MG63 (cell line): ENCODE measurements around the gene TMEM259. TPM values are rescaled to one million over a fixed set of nuclear protein-coding genes. Genes with fewer than 3 reads are reported as not detected.
A peak's percentile ranks its signal among the peaks of the same experiment; 100 is the strongest.

Experiments
- DNase-seq: peaks from one replicate; pipeline ENCODE4 v3.0.0-alpha.2; 2020
- H3K27me3 ChIP-seq: fragments of 250-450 bp; sonication (Bioruptor Pico); 2 replicates; pipeline ENCODE4 v1.5.1; 2020; ENCODE audit warnings: mild to moderate bottlenecking, moderate library complexity
- H3K36me3 ChIP-seq: fragments of 250-450 bp; sonication (Bioruptor Pico); 2 replicates; pipeline ENCODE4 v1.5.1; 2020; ENCODE audit warnings: mild to moderate bottlenecking, moderate library complexity
- H3K4me3 ChIP-seq: fragments of 250-450 bp; sonication (Bioruptor Pico); 2 replicates; pipeline ENCODE4 v1.5.1; 2020; ENCODE audit warnings: mild to moderate bottlenecking, moderate library complexity
- H3K9me3 ChIP-seq: fragments of 250-450 bp; sonication (Bioruptor Pico); 2 replicates; pipeline ENCODE4 v1.5.1; 2020; ENCODE audit warnings: mild to moderate bottlenecking, moderate library complexity
- total RNA-seq: library from RNA; depleted of rRNA; stranded (reverse); fragments of >200 nt; shearing (Covaris generic); gene quantifications from 2 replicates; pipeline ENCODE4 v1.2.3, GENCODE V29; 2014; ENCODE audit warnings: low replicate concordance; rRNA removed

Gene TMEM259
- total RNA-seq, 1 experiment from 2014 or later, result 75.8 TPM

GRCh38 chr19:970695-971094, 50.2 kb downstream of the TMEM259 start:
- peaks cover 5% of the 10 kb centered on the region for H3K9me3 ChIP-seq
- H3K27me3 ChIP-seq, result no peaks in the 10 kb centered on the region
- H3K36me3 ChIP-seq, result peaks cover 9% of the 10 kb centered on the region
- DNase-seq, result no peak
- H3K4me3 ChIP-seq, result no peak overlapping the region

DNA sequence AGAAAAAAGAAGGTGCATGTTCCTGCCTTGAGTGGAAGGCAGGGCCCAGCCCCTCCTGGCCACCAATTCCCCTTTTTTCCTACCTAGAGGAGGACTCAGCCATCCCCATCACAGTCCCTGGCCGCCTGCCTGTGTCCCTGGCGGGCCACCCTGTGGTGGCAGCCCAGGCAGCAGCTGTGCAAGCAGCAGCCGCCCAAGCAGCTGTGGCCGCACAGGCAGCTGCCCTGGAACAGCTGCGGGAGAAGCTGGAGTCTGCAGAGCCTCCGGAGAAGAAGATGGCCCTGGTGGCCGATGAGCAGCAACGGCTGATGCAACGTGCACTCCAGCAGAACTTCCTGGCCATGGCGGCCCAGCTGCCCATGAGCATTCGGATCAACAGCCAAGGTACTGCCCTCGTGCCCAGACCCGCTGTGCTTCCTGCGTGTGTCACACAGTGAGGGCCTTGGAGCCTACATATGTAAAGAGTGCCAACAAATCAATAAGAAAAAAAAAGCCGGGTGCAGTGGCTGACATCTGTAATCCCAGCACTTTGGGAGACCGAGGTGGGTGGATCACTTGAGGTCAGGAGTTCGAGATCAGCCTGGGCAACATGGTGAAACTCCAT, 54.3 kb downstream of the TMEM259 start:
- Histone ChIP-seq H3K9me3 (peaks cover 5% of the 10 kb centered on the region), H3K27me3 (no peaks in the 10 kb centered on the region), H3K36me3 (peaks cover 9% of the 10 kb centered on the region), H3K4me3 (no peak overlapping the region)
- DNase-seq, result no peak

DNA sequence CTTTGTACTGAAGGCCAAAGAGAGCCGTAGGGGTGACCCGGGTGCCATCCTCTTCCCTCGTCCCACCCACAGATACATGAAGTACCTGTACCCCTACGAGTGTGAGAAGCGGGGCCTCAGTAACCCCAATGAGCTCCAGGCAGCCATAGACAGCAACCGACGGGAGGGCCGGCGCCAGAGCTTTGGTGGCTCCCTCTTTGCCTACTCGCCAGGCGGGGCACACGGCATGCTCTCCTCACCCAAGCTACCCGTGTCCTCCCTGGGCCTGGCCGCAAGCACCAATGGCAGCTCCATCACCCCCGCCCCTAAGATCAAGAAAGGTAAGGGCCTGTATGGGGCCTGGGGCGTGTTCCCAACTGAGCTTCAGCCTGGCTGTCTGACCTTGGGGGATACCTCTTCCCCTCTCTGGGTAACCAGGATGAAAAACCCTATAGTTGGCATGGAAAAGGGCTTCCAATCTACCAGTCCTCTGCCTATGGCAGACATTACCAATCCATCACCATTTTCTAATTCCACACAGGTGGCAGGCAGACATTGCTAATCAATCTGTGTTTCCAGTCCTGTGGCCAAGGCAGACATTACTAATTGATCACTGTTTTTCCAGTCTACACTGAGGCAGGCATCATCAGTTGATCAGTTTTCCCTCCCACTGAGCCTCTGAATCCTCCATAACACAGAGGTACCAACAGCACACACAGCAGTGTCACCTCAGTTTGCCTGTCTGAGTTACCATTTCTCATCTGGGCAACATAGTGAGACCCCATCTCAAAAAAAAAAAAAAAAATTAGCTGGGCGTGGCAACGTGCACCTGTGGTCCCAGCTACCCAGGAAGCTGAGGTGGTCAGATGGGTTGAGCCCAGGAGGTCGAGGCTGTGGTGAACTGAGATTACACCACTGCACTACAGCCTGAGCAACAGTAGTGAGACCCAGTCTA, 55.9 kb downstream of the TMEM259 start:
- H3K36me3 ChIP-seq, result peaks cover 3% of the 10 kb centered on the region; the same call in 1 of the 2 replicates
- no peak for DNase-seq
- H3K4me3 ChIP-seq, result no peak overlapping the region
- no peaks in the 10 kb centered on the region for H3K9me3 ChIP-seq
- no peaks in the 10 kb centered on the region for H3K27me3 ChIP-seq

GRCh38 chr19:964116-964520, 56.8 kb downstream of the TMEM259 start:
- H3K9me3 ChIP-seq, result no peaks in the 10 kb centered on the region
- H3K36me3 ChIP-seq, result peaks cover 2% of the 10 kb centered on the region; the same call in 1 of the 2 replicates
- no peak for DNase-seq
- no peak overlapping the region for H3K4me3 ChIP-seq
- no peaks in the 10 kb centered on the region for H3K27me3 ChIP-seq

DNA sequence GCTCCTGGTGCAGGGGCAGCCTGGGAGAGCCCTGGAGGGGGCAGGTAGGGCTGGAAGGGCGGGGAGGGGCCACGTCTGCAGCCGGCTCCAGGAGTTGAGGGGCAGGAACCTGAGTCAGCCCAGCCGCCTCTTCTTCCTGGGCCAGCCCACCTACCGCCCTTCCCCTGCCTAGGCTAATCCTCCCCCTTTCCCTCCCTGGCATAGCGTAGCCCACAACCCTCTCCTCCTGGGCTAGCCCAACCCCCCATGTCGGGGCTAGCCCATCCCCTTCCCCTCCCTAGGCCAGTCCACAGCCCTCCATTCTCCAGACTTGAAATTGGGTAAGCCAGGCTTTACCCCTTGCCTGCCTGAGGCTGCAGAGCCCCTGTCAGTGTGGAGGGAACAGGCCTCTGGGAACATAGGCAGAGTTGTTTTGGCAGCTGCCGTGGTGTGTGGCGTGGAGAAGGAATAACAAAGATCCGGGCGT, 57.4 kb downstream of the TMEM259 start:
- no peak for DNase-seq
- H3K36me3 ChIP-seq, result no peaks in the 10 kb centered on the region
- no peaks in the 10 kb centered on the region for H3K9me3 ChIP-seq
- H3K4me3 ChIP-seq, result no peak overlapping the region
- no peaks in the 10 kb centered on the region for H3K27me3 ChIP-seq

- Histone ChIP-seq H3K27me3 (no peaks in the 10 kb centered on the region), H3K4me3 (no peak overlapping the region), H3K36me3 (no peaks in the 10 kb centered on the region), H3K9me3 (no peaks in the 10 kb centered on the region)
- no peak for DNase-seq
Measured at GRCh38 chr19:962683-963400, 58.1 kb downstream of the TMEM259 start.

DNA sequence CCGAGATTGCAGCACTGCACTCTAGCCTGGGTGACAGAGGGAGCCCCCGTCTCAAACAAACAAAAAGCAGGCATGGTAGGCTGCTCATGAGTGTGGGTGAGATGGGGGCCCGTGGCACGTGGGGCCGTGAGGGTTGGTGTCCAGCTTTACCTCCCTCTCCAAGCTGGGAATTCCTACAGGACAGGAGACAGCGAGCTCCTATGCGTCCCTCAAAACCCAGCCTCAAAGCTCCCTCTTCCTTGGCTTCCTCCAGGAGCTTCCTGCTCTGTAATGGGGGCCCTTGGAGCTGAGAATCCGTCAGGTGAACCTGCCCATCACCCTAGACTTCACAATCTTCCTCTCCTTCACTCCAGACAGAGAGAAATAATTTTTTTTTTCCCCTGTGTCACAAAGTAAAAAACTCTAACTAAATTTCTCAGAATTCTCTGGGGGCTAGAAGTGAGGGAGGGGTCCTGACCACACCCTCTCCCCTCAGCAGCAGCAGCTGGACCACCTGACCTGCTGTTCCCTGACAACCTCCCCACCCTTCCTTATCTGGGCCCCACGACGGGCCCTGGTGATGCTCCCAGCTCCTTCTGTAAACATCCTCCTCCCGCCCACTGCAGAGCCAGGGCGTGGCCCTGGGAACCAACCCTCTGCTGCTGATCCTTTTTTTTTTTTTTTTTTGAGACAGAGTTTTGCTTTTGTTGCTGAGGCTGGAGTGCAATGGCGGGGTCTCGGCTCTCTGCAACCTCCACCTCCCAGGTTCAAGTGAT, 58.9 kb downstream of the TMEM259 start:
- peak; percentile 51 for DNase-seq

GRCh38 chr19:960601-960938, 60.4 kb downstream of the TMEM259 start:
- H3K9me3 ChIP-seq, result no peaks in the 10 kb centered on the region
- H3K27me3 ChIP-seq, result no peaks in the 10 kb centered on the region
- DNase-seq, result no peak
- no peak overlapping the region for H3K4me3 ChIP-seq
- no peaks in the 10 kb centered on the region for H3K36me3 ChIP-seq

More for the DNA sequence above, 58.9 kb downstream of the TMEM259 start:
- no peaks in the 10 kb centered on the region for H3K27me3 ChIP-seq
- no peaks in the 10 kb centered on the region for H3K9me3 ChIP-seq
- H3K4me3 ChIP-seq, result no peak overlapping the region
- H3K36me3 ChIP-seq, result no peaks in the 10 kb centered on the region

DNA sequence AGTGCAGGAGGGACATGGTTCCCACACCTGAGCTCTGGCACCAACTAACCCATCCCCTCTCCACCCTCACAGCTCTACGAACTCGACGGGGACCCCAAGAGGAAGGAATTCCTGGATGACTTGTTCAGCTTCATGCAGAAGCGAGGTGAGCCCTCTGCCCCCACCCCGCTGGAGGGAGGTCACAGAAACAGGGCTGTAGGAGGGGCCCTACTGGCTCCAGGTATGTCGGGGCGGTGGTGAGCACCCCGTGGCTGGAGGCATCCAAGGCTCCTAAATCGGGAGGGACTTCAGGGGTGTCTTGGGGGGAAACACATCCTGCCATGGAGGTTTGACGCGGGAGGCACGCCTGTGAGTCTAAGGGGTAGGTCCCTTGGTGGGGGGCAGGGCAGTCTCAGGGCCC, 60.9 kb downstream of the TMEM259 start:
- H3K4me3 ChIP-seq, result no peak overlapping the region
- H3K36me3 ChIP-seq, result no peaks in the 10 kb centered on the region
- DNase-seq, result no peak
- no peaks in the 10 kb centered on the region for H3K9me3 ChIP-seq
- H3K27me3 ChIP-seq, result no peaks in the 10 kb centered on the region

Other genes starting within 250 kb of the TMEM259 start
- 197 and 260 TPM in 2 replicates for gene PTBP1, start 223.7 kb downstream of the TMEM259 start, total RNA-seq
- not detected in 2 replicates for gene PLPPR3, start 199.2 kb downstream of the TMEM259 start, total RNA-seq
- gene AZU1, start 193.3 kb downstream of the TMEM259 start, total RNA-seq, result not detected in 2 replicates
- gene PRTN3, start 180.1 kb downstream of the TMEM259 start, total RNA-seq, result not detected in 2 replicates
- gene ELANE, start 168.8 kb downstream of the TMEM259 start, total RNA-seq, result not detected in 2 replicates
- 2.8 TPM in 1 of 2 replicates, not detected in the other for gene CFD, start 161.5 kb downstream of the TMEM259 start, total RNA-seq
- 18.1 and 20.4 TPM in 2 replicates for gene MED16, start 127.9 kb downstream of the TMEM259 start, total RNA-seq
- gene RNU6-9, start 127.6 kb downstream of the TMEM259 start, total RNA-seq, result not detected in 2 replicates
- 6.4 and 9.5 TPM in 2 replicates for gene R3HDM4, start 107.9 kb downstream of the TMEM259 start, total RNA-seq
- not detected in 2 replicates for gene KISS1R, start 103.8 kb downstream of the TMEM259 start, total RNA-seq
- gene ARID3A, start 95.1 kb downstream of the TMEM259 start, total RNA-seq, result 1.0 and 6.6 TPM in 2 replicates
- gene WDR18, start 36.8 kb downstream of the TMEM259 start, total RNA-seq, result 37.8 and 61.8 TPM in 2 replicates
- gene GRIN3B, start 20.7 kb downstream of the TMEM259 start, total RNA-seq, result not detected in 2 replicates
- gene RNU6-2, start 399 bp upstream of the TMEM259 start, total RNA-seq, result not detected in 2 replicates
- gene CNN2, start 5.5 kb upstream of the TMEM259 start, total RNA-seq, result 52.7 and 84.9 TPM in 2 replicates
- 0.26 and 4.3 TPM in 2 replicates for gene ABCA7, start 19.0 kb upstream of the TMEM259 start, total RNA-seq
- gene ARHGAP45, start 46.0 kb upstream of the TMEM259 start, total RNA-seq, result not detected in 2 replicates
- 128 and 157 TPM in 2 replicates for gene POLR2E, start 74.3 kb upstream of the TMEM259 start, total RNA-seq
- gene GPX4, start 82.9 kb upstream of the TMEM259 start, total RNA-seq, result 293 and 320 TPM in 2 replicates
- 15.6 and 22.7 TPM in 2 replicates for gene SBNO2, start 153.1 kb upstream of the TMEM259 start, total RNA-seq
- 43.2 and 51.5 TPM in 2 replicates for gene STK11, start 184.7 kb upstream of the TMEM259 start, total RNA-seq
- 0.30 and 0.35 TPM in 2 replicates for gene CBARP, start 216.9 kb upstream of the TMEM259 start, total RNA-seq
- 29.4 and 33.8 TPM in 2 replicates for gene ATP5F1D, start 220.6 kb upstream of the TMEM259 start, total RNA-seq
- 4.6 and 5.7 TPM in 2 replicates for gene MIDN, start 227.5 kb upstream of the TMEM259 start, total RNA-seq
- 64.1 and 68.5 TPM in 2 replicates for gene CIRBP, start 248.2 kb upstream of the TMEM259 start, total RNA-seq